A549 (cell line): ENCODE results near the gene NGLY1. TPM values are rescaled to one million over a fixed set of nuclear protein-coding genes. Genes with fewer than 3 reads are reported as not detected.

Experiments
- ATAC-seq, 2 experiments: fragments of 200-7000 bp in 1 of 2; fragments of >200 bp in 1 of 2; cut with Nextera tagmentation in 1 of 2; cut with Tn5 transposase in 1 of 2; 3 replicates each; pipeline versions ENCODE4 v1.8.0 to v1.9.1; 2018 to 2020; ENCODE audit warnings: mild to moderate bottlenecking in 1 of 2, moderate library complexity in 1 of 2
- CTCF ChIA-PET: fragments of 300-600 bp; sonication (Branson Sonifier 250); formaldehyde crosslinking; extraction: SDS; loops from one replicate; lab custom pipeline; 2021; ENCODE audit warnings: antibody characterized with exemption, inconsistent platforms; lab: Yijun Ruan, JAX
- POLR2A ChIA-PET: fragments of 350-600 bp; formaldehyde crosslinking; extraction: SDS; loops from one replicate; lab custom pipeline; 2021; ENCODE audit warnings: antibody characterized with exemption, inconsistent platforms; lab: Yijun Ruan, JAX
- DNase-seq, 2 experiments: peaks; one replicate each; pipeline versions ENCODE4 v3.0.0 to v3.0.0-alpha.2; 2011 to 2016; ENCODE audit warnings: low read depth in 1 of 2, low spot score in 1 of 2
- FAIRE-seq: peaks from 2 replicates; lab custom pipeline; 2011; peaks lifted over from hg19 to GRCh38; lab: Jason Lieb, UNC
- H3K27ac ChIP-seq, 2 experiments: fragments of >200 bp; sonication (Bioruptor Twin); formaldehyde crosslinking; 3 replicates each; pipeline ENCODE4 v1.5.1; 2016 to 2017
- H3K4me1 ChIP-seq: fragments of >200 bp; sonication (Bioruptor Twin); formaldehyde crosslinking; 3 replicates; pipeline ENCODE4 v1.6.1; 2016
- H3K4me2 ChIP-seq: fragments of >200 bp; sonication (Bioruptor Twin); formaldehyde crosslinking; 3 replicates; pipeline ENCODE4 v1.6.1; 2016
- H3K4me3 ChIP-seq: fragments of >200 bp; sonication (Bioruptor Twin); formaldehyde crosslinking; 3 replicates; pipeline ENCODE4 v1.5.1; 2016
- H3K9me3 ChIP-seq: fragments of >200 bp; sonication (Bioruptor Twin); formaldehyde crosslinking; 3 replicates; pipeline ENCODE4 v1.6.1; 2016
- CBX2 ChIP-seq: fragments of 200-600 bp; sonication (generic); IDR thresholded peaks from 2 replicates; pipeline ENCODE4 v1.6.1; 2016; ENCODE audit warnings: low read depth, mild to moderate bottlenecking, borderline replicate concordance
- CBX8 ChIP-seq: fragments of 200-600 bp; sonication (generic); IDR thresholded peaks from 2 replicates; pipeline ENCODE4 v1.6.1; 2016
- CEBPB ChIP-seq, 2 experiments: fragments of >200 bp in 1 of 2; sonication (Bioruptor Twin) in 1 of 2; formaldehyde crosslinking in 1 of 2; IDR thresholded peaks; 2 replicates each; pipeline ENCODE4 v1.6.1; 2012 to 2016
- EHF ChIP-seq: fragments of 250-450 bp; sonication (Bioruptor Pico); IDR thresholded peaks from 2 replicates; pipeline ENCODE4 v1.5.0; 2020; ENCODE audit warnings: mild to moderate bottlenecking
- EHMT2 ChIP-seq: fragments of 200-600 bp; sonication (generic); IDR thresholded peaks from 2 replicates; pipeline ENCODE4 v1.6.1; 2016; ENCODE audit warnings: antibody characterized with exemption, low read depth, mild to moderate bottlenecking, moderate library complexity
- EP300 ChIP-seq, 2 experiments: fragments of >200 bp; sonication (Bioruptor Twin); formaldehyde crosslinking; IDR thresholded peaks; 2 replicates in 1 of 2; 3 replicates in 1 of 2; pipeline ENCODE4 v1.6.1; 2016 to 2017
- ESRRA ChIP-seq: fragments of 150-350 bp; IDR thresholded peaks from 2 replicates; pipeline ENCODE4 v1.6.1; 2014; ENCODE audit warnings: mild to moderate bottlenecking, low read length, borderline replicate concordance
- FOSB ChIP-seq: fragments of 250-450 bp; sonication (Bioruptor Pico); IDR thresholded peaks from 2 replicates; pipeline ENCODE4 v1.5.0; 2020; ENCODE audit warnings: mild to moderate bottlenecking, moderate library complexity
- FOXS1 ChIP-seq: fragments of 250-450 bp; sonication (Bioruptor Pico); IDR thresholded peaks from 2 replicates; pipeline ENCODE4 v1.5.0; 2020; ENCODE audit warnings: mild to moderate bottlenecking, moderate library complexity
- GATA3 ChIP-seq: IDR thresholded peaks from 2 replicates; pipeline ENCODE4 v1.6.1; 2012; ENCODE audit warnings: borderline replicate concordance
- HDAC2 ChIP-seq: fragments of 200-600 bp; sonication (generic); IDR thresholded peaks from 2 replicates; pipeline ENCODE4 v1.6.1; 2016
- HOXB13 ChIP-seq: fragments of 250-450 bp; sonication (Bioruptor Pico); IDR thresholded peaks from 2 replicates; pipeline ENCODE4 v1.5.0; 2020; ENCODE audit warnings: low read depth, mild to moderate bottlenecking, moderate library complexity
- HOXB5 ChIP-seq: fragments of 250-450 bp; sonication (Bioruptor Pico); IDR thresholded peaks from 2 replicates; pipeline ENCODE4 v1.5.0; 2020; ENCODE audit warnings: mild to moderate bottlenecking, moderate library complexity
- JUN ChIP-seq, 2 experiments: fragments of >200 bp; sonication (Bioruptor Twin); formaldehyde crosslinking; IDR thresholded peaks; 2 replicates in 1 of 2; 3 replicates in 1 of 2; pipeline ENCODE4 v1.6.1; 2016 to 2017
- JUNB ChIP-seq: fragments of >200 bp; sonication (Bioruptor Twin); formaldehyde crosslinking; IDR thresholded peaks from 2 replicates; pipeline ENCODE4 v1.6.1; 2016
- MYC ChIP-seq: IDR thresholded peaks from 2 replicates; pipeline ENCODE4 v1.6.1; 2012; ENCODE audit warnings: mild to moderate bottlenecking, inconsistent platforms, low read length, improper control_type of control experiment, borderline replicate concordance
- NFE2L2 ChIP-seq: fragments of 150-350 bp; conservative IDR thresholded peaks from 2 replicates; pipeline ENCODE4 v1.6.1; 2014; ENCODE audit warnings: low read length
- PHF8 ChIP-seq: fragments of 200-600 bp; sonication (generic); IDR thresholded peaks from 2 replicates; pipeline ENCODE4 v1.6.1; 2016; ENCODE audit warnings: low read depth, mild to moderate bottlenecking, antibody characterized with exemption, moderate library complexity, borderline replicate concordance
- RCOR1 ChIP-seq: fragments of 150-350 bp; IDR thresholded peaks from 2 replicates; pipeline ENCODE4 v1.6.1; 2014; ENCODE audit warnings: antibody characterized with exemption, low read length, low read depth
- RFX5 ChIP-seq: fragments of 450-650 bp; IDR thresholded peaks from 2 replicates; pipeline ENCODE4 v1.7.1; 2014; ENCODE audit warnings: antibody characterized with exemption, mild to moderate bottlenecking, moderate library complexity
- SREBF2 ChIP-seq: fragments of 450-650 bp; IDR thresholded peaks from 2 replicates; pipeline ENCODE4 v1.6.1; 2014; ENCODE audit warnings: mild to moderate bottlenecking, moderate library complexity
- TFCP2L1 ChIP-seq: fragments of 250-450 bp; sonication (Bioruptor Pico); IDR thresholded peaks from 2 replicates; pipeline ENCODE4 v1.5.0; 2021; ENCODE audit warnings: mild to moderate bottlenecking
- ZC3H11A ChIP-seq: fragments of 450-650 bp; IDR thresholded peaks from 2 replicates; pipeline ENCODE4 v1.6.1; 2014; ENCODE audit warnings: antibody characterized with exemption, mild to moderate bottlenecking
- ZFP36 ChIP-seq: fragments of 450-650 bp; IDR thresholded peaks from 2 replicates; pipeline ENCODE4 v1.6.1; 2014; ENCODE audit warnings: borderline replicate concordance; ENCODE audit not compliant: partially characterized antibody
- ZSCAN20 ChIP-seq: fragments of 250-450 bp; sonication (Bioruptor Pico); IDR thresholded peaks from 2 replicates; pipeline ENCODE4 v1.8.0; 2022; ENCODE audit warnings: mild to moderate bottlenecking, moderate library complexity
- WGBS: methylation state at CpG from one replicate; pipeline ENCODE4 v1.1.6; 2017; ENCODE audit errors: missing lambda C conversion rate; 5-methylcytosine and 5-hydroxymethylcytosine counted together
- polyA plus RNA-seq, 4 experiments: library from polyadenylated mRNA; depleted of rRNA in 3 of 4; stranded (reverse); fragments of >200 nt; fragmentation: RNase III in 1 of 4; extraction: RNeasy Plus Mini Kit Qiagen cat#74134 plus additional on column Dnase treatment in 1 of 4; gene quantifications; 2 replicates in 3 of 4; 3 replicates in 1 of 4; pipeline ENCODE4 v1.2.3, GENCODE V29; 2011 to 2017
- TF ChIP-seq, protein P1 (sequence below): fragments of 150-350 bp; IDR thresholded peaks from 2 replicates; pipeline ENCODE4 v1.6.1; 2014; ENCODE audit warnings: low read depth, mild to moderate bottlenecking, low read length
- TF ChIP-seq, protein P2 (sequence below): IDR thresholded peaks from 2 replicates; pipeline ENCODE4 v1.6.1; 2012; ENCODE audit warnings: low read depth, borderline replicate concordance
- TF ChIP-seq, protein P3 (sequence below): fragments of >200 bp; sonication (Bioruptor Twin); formaldehyde crosslinking; IDR thresholded peaks from 3 replicates; pipeline ENCODE4 v1.5.1; 2016
- TF ChIP-seq, protein P4 (sequence below): fragments of >200 bp; sonication (Bioruptor Twin); formaldehyde crosslinking; IDR thresholded peaks from 3 replicates; pipeline ENCODE4 v1.6.1; 2016

The NGLY1 gene
- polyA plus RNA-seq, 2 of the 4 experiments (the other 2 are of a cell fraction): 25.2 to 29.2 TPM

DNA sequence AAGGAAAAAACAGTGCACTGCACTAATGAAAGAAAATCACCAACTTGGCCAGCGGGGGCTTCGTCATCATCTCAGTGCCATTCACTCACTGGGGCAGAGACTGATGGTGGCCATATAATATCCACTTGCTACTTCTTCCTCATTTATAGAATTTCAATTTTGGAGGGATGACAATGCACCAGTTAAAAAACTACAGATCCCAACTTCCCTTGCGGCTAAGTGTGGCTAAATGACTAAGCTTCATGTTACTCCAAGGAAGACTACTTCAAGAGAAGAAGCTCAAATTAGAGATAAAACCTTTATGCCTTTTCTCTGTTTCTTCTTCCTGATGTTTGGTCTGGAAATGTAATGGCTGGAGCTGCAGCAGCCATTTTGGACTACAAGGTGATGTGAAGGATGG is 38.8 kb downstream of the NGLY1 start:
- Histone ChIP-seq H3K4me1 (0 out of 3 replicates have a peak, but pooled peaks cover 3% of the 10 kb centered on the region), H3K4me2 (no peak overlapping the region), H3K9me3 (no peaks in the 10 kb centered on the region), H3K4me3 (no peak overlapping the region), H3K27ac (no peak overlapping the region)
- 95% methylated on average over 3 of the region's 3 CpGs for WGBS
- DNase-seq (no peak), FAIRE-seq (no peak), ATAC-seq (no peak)
- no peak for TF ChIP-seq EHF
- no peak for TF ChIP-seq NFE2L2
- TF ChIP-seq HOXB13 (CRISPR knock-in tag): no peak
- TF ChIP-seq, protein P1, sequence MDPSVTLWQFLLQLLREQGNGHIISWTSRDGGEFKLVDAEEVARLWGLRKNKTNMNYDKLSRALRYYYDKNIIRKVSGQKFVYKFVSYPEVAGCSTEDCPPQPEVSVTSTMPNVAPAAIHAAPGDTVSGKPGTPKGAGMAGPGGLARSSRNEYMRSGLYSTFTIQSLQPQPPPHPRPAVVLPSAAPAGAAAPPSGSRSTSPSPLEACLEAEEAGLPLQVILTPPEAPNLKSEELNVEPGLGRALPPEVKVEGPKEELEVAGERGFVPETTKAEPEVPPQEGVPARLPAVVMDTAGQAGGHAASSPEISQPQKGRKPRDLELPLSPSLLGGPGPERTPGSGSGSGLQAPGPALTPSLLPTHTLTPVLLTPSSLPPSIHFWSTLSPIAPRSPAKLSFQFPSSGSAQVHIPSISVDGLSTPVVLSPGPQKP: no peak
- TF ChIP-seq CBX2: no peak
- TF ChIP-seq, protein P2, sequence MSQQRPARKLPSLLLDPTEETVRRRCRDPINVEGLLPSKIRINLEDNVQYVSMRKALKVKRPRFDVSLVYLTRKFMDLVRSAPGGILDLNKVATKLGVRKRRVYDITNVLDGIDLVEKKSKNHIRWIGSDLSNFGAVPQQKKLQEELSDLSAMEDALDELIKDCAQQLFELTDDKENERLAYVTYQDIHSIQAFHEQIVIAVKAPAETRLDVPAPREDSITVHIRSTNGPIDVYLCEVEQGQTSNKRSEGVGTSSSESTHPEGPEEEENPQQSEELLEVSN: no peak
- TF ChIP-seq ZC3H11A: no peak
- no peak for TF ChIP-seq FOSB (CRISPR knock-in tag)
- TF ChIP-seq CEBPB (IDR thresholded peaks at IDR 0.05): no peak
- no peak for TF ChIP-seq JUNB
- TF ChIP-seq JUN (IDR thresholded peaks at IDR 0.05): no peak
- no peak for TF ChIP-seq ESRRA
- ChIA-PET POLR2A (interaction anchor here (1.2 kb wide), 1 partner anchor 39 kb away, joined by 3 read pairs; the partner anchor contains the start of gene NGLY1), CTCF (interaction anchor here (1.0 kb wide), 1 partner anchor 126 kb away, joined by 4 read pairs; no protein-coding TSS in a partner anchor)

DNA sequence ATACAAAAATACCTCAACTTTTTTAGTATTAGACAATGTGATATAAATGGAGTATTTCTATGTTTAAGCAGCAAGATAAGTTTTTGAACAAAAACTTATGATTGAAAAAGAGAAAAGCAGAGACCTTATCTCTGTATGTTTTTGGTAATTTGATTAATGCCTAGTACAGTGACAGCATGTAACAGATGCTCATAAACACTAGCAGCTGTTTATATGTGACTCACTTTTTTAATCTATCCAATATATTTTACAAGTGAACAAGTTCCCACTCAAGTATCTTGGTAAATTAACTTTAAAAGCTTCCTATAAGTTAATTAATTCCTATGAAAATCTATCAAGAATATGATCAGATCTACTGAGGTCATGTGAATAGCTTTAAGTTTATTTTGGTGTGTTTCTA is 55.1 kb downstream of the NGLY1 start:
- Histone ChIP-seq H3K4me1 (no peaks in the 10 kb centered on the region), H3K9me3 (no peaks in the 10 kb centered on the region), H3K27ac (no peak overlapping the region), H3K4me3 (no peak overlapping the region), H3K4me2 (no peak overlapping the region)
- DNase-seq: no peak
- TF ChIP-seq EHMT2: no peak
- TF ChIP-seq, protein P3, sequence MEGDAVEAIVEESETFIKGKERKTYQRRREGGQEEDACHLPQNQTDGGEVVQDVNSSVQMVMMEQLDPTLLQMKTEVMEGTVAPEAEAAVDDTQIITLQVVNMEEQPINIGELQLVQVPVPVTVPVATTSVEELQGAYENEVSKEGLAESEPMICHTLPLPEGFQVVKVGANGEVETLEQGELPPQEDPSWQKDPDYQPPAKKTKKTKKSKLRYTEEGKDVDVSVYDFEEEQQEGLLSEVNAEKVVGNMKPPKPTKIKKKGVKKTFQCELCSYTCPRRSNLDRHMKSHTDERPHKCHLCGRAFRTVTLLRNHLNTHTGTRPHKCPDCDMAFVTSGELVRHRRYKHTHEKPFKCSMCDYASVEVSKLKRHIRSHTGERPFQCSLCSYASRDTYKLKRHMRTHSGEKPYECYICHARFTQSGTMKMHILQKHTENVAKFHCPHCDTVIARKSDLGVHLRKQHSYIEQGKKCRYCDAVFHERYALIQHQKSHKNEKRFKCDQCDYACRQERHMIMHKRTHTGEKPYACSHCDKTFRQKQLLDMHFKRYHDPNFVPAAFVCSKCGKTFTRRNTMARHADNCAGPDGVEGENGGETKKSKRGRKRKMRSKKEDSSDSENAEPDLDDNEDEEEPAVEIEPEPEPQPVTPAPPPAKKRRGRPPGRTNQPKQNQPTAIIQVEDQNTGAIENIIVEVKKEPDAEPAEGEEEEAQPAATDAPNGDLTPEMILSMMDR: no peak
- TF ChIP-seq PHF8: no peak
- ATAC-seq: no peak
- no peak for FAIRE-seq
- ChIA-PET CTCF (interaction anchor here (1.2 kb wide), 1 partner anchor 12 kb away, joined by 3 read pairs; no protein-coding TSS in a partner anchor), POLR2A (no interaction called here)

DNA sequence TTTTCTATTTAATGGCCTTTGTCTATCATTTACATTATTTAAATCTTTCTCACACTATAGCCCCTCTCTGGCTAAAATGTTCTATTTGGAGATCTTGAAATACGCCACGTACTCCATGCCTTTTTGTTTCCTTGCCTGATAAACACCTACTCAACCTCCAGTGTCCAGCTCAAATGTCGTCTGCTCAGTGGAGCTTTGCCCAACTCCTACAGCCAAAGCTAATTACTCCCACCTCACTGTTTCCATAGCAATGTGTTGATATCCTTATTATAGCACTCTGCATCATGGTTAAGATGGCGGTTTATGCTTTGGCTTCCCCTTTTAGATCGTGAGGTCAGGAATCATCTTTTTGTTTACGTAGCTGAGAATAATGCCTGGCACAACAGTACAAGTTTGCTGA is 55.9 kb downstream of the NGLY1 start:
- POLR2A ChIA-PET: no interaction called here
- H3K9me3 ChIP-seq: no peaks in the 10 kb centered on the region
- CTCF ChIA-PET: interaction anchor here (1.2 kb wide), 1 partner anchor 13 kb away, joined by 3 read pairs; no protein-coding TSS in a partner anchor

DNA sequence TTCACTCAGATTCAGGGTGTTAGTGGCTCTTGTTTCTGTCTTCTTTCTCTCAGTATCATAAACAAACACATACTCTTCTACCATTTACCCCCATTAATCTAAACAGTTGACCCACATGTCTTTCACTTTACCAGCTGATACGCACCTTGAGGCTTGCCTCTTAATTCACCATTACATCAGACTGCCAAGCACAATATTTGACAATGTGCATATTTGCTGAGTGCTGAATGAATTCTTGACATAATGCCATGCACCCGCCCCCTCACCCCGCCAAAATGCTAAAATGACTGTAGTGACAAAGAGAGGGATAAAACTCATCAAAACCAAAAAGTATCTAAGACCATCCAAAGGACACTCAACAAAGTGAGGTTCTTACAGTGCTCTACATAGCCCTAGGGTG is 57.4 kb downstream of the NGLY1 start:
- DNase-seq (no peak), ATAC-seq (no peak), FAIRE-seq (no peak)
- no peak overlapping the region for H3K4me2 ChIP-seq
- H3K27ac ChIP-seq: no peak overlapping the region
- ChIA-PET CTCF (interaction anchor here (1.0 kb wide), 1 partner anchor 77 kb away, joined by 3 read pairs; no protein-coding TSS in a partner anchor), POLR2A (no interaction called here)
- 82% methylated on average over 3 of the region's 3 CpGs for WGBS
- no peak overlapping the region for H3K4me3 ChIP-seq
- no peaks in the 10 kb centered on the region for H3K4me1 ChIP-seq
- H3K9me3 ChIP-seq: no peaks in the 10 kb centered on the region
- TF ChIP-seq HOXB5 (no peak), HDAC2 (no peak), EHMT2 (no peak), CBX8 (no peak), SREBF2 (no peak), RFX5 (no peak), ZFP36 (no peak), TFCP2L1 (CRISPR knock-in tag) (no peak), ZSCAN20 (CRISPR knock-in tag) (no peak), GATA3 (no peak), EP300 (IDR thresholded peaks at IDR 0.05) (no peak), FOXS1 (CRISPR knock-in tag) (no peak), MYC (no peak)
- TF ChIP-seq, protein P4, sequence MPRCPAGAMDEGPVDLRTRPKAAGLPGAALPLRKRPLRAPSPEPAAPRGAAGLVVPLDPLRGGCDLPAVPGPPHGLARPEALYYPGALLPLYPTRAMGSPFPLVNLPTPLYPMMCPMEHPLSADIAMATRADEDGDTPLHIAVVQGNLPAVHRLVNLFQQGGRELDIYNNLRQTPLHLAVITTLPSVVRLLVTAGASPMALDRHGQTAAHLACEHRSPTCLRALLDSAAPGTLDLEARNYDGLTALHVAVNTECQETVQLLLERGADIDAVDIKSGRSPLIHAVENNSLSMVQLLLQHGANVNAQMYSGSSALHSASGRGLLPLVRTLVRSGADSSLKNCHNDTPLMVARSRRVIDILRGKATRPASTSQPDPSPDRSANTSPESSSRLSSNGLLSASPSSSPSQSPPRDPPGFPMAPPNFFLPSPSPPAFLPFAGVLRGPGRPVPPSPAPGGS: no peak

More for the DNA sequence above, 55.9 kb downstream of the NGLY1 start:
- ATAC-seq: no peak
- 92% methylated on average over 6 of the region's 6 CpGs for WGBS
- H3K27ac ChIP-seq: no peak overlapping the region
- no peak for TF ChIP-seq ZC3H11A
- TF ChIP-seq EP300 (IDR thresholded peaks at IDR 0.05): no peak
- TF ChIP-seq TFCP2L1 (CRISPR knock-in tag): no peak
- TF ChIP-seq EHF: no peak
- TF ChIP-seq CBX8: no peak
- TF ChIP-seq JUN (IDR thresholded peaks at IDR 0.05): no peak
- TF ChIP-seq RCOR1: no peak
- H3K4me3 ChIP-seq: no peak overlapping the region
- FAIRE-seq: no peak
- no peak for DNase-seq
- H3K4me2 ChIP-seq: no peak overlapping the region
- H3K4me1 ChIP-seq: no peaks in the 10 kb centered on the region
